HepG2 (cell line): ENCODE data around the gene PCDHGA6.

Experiments used
- ARNTL ChIP-seq: sonication (generic); formaldehyde crosslinking; IDR thresholded peaks from 2 replicates; pipeline ENCODE4 v1.4.0; 2020; ENCODE audit warnings: mild to moderate bottlenecking, missing genetic modification reagents
- BATF2 ChIP-seq: sonication (generic); formaldehyde crosslinking; IDR thresholded peaks from 2 replicates; pipeline ENCODE4 v1.8.0; 2022; ENCODE audit warnings: mild to moderate bottlenecking, missing genetic modification reagents, moderate library complexity
- DNMT1 ChIP-seq: sonication (generic); formaldehyde crosslinking; IDR thresholded peaks from 2 replicates; pipeline ENCODE4 v1.5.1; 2020; ENCODE audit warnings: mild to moderate bottlenecking, missing genetic modification reagents
- REST ChIP-seq, 2 experiments: IDR thresholded peaks; 2 replicates each; pipeline ENCODE4 v1.6.1; 2011 to 2012; ENCODE audit warnings: low read length in 2 of 2, borderline replicate concordance in 1 of 2, low read depth in 1 of 2, mild to moderate bottlenecking in 1 of 2, moderate library complexity in 1 of 2
- ZFAT ChIP-seq: sonication (generic); formaldehyde crosslinking; conservative IDR thresholded peaks from 2 replicates; pipeline ENCODE4 v1.8.1; 2023; ENCODE audit warnings: missing genetic modification reagents, inconsistent platforms
- ZNF10 ChIP-seq: sonication (generic); formaldehyde crosslinking; IDR thresholded peaks from 2 replicates; pipeline ENCODE4 v1.4.0; 2020; ENCODE audit warnings: mild to moderate bottlenecking, low read depth, missing genetic modification reagents, borderline replicate concordance
- ZNF746 ChIP-seq: sonication (generic); formaldehyde crosslinking; IDR thresholded peaks from 2 replicates; pipeline ENCODE4 v1.8.0; 2022; ENCODE audit warnings: mild to moderate bottlenecking, missing genetic modification reagents
- TF ChIP-seq, protein P1 (sequence below): sonication (generic); formaldehyde crosslinking; IDR thresholded peaks from 2 replicates; pipeline ENCODE4 v1.5.0; 2020; ENCODE audit warnings: mild to moderate bottlenecking, missing genetic modification reagents, moderate library complexity

DNA sequence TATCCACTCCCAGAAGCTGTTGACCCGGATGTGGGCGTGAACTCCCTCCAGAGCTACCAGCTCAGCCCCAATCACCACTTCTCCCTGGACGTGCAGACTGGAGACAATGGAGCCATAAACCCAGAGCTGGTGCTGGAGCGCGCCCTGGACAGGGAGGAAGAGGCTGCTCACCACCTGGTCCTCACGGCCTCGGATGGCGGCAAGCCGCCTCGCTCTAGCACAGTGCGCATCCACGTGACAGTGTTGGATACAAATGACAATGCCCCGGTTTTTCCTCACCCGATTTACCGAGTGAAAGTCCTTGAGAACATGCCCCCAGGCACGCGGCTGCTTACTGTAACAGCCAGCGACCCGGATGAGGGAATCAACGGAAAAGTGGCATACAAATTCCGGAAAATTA lies 19.6 kb downstream of the PCDHGA6 start:
- TF ChIP-seq ZNF10 (CRISPR knock-in tag) (no peak), REST (IDR thresholded peaks at IDR 0.05; ENCODE audit: borderline replicate concordance in 1 of 2, low read depth in 1 of 2, low read length in 2 of 2) (no peak), ZFAT (no peak), ARNTL (no peak), ZNF746 (no peak), DNMT1 (CRISPR knock-in tag) (no peak), BATF2 (CRISPR knock-in tag) (no peak)
- TF ChIP-seq, protein P1, sequence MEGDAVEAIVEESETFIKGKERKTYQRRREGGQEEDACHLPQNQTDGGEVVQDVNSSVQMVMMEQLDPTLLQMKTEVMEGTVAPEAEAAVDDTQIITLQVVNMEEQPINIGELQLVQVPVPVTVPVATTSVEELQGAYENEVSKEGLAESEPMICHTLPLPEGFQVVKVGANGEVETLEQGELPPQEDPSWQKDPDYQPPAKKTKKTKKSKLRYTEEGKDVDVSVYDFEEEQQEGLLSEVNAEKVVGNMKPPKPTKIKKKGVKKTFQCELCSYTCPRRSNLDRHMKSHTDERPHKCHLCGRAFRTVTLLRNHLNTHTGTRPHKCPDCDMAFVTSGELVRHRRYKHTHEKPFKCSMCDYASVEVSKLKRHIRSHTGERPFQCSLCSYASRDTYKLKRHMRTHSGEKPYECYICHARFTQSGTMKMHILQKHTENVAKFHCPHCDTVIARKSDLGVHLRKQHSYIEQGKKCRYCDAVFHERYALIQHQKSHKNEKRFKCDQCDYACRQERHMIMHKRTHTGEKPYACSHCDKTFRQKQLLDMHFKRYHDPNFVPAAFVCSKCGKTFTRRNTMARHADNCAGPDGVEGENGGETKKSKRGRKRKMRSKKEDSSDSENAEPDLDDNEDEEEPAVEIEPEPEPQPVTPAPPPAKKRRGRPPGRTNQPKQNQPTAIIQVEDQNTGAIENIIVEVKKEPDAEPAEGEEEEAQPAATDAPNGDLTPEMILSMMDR (CRISPR knock-in tag): no peak
